Ishikawa (cell line): Measurements from ENCODE around the gene GRIN1.
A peak's percentile ranks its signal among the peaks of the same experiment; 100 is the strongest.

ENCODE experiments used
- CEBPB ChIP-seq: IDR thresholded peaks from 2 replicates; pipeline ENCODE4 v1.6.1; 2012
- CREB1 ChIP-seq: IDR thresholded peaks from 2 replicates; pipeline ENCODE4 v1.6.1; 2012; ENCODE audit warnings: low read depth
- EGR1 ChIP-seq: IDR thresholded peaks from 2 replicates; pipeline ENCODE4 v1.6.1; 2012
- EP300 ChIP-seq: IDR thresholded peaks from 2 replicates; pipeline ENCODE4 v1.6.1; 2012; ENCODE audit warnings: borderline replicate concordance
- FOXM1 ChIP-seq: IDR thresholded peaks from 2 replicates; pipeline ENCODE4 v1.6.1; 2012; ENCODE audit warnings: low read depth, borderline replicate concordance
- NFIC ChIP-seq: IDR thresholded peaks from 2 replicates; pipeline ENCODE4 v1.6.1; 2012
- RAD21 ChIP-seq: IDR thresholded peaks from 2 replicates; pipeline ENCODE4 v1.6.1; 2012; ENCODE audit warnings: low read depth
- TAF1 ChIP-seq: IDR thresholded peaks from 2 replicates; pipeline ENCODE4 v1.6.1; 2012; ENCODE audit warnings: low read depth, mild to moderate bottlenecking
- TCF12 ChIP-seq: IDR thresholded peaks from 2 replicates; pipeline ENCODE4 v1.6.1; 2012; ENCODE audit warnings: low read depth
- TEAD4 ChIP-seq: IDR thresholded peaks from 2 replicates; pipeline ENCODE4 v1.6.1; 2012
- YY1 ChIP-seq: IDR thresholded peaks from 2 replicates; pipeline ENCODE4 v1.6.1; 2012; ENCODE audit warnings: low read depth
- ZBTB7A ChIP-seq: IDR thresholded peaks from 2 replicates; pipeline ENCODE4 v1.6.1; 2012; ENCODE audit warnings: low read depth
- TF ChIP-seq, protein P1 (sequence below): IDR thresholded peaks from 2 replicates; pipeline ENCODE4 v1.6.1; 2012
- TF ChIP-seq, protein P2 (sequence below): IDR thresholded peaks from 2 replicates; pipeline ENCODE4 v1.6.1; 2012
- TF ChIP-seq, protein P3 (sequence below): IDR thresholded peaks from 2 replicates; pipeline ENCODE4 v1.6.1; 2012; ENCODE audit warnings: low read depth, mild to moderate bottlenecking

Gene GRIN1

DNA sequence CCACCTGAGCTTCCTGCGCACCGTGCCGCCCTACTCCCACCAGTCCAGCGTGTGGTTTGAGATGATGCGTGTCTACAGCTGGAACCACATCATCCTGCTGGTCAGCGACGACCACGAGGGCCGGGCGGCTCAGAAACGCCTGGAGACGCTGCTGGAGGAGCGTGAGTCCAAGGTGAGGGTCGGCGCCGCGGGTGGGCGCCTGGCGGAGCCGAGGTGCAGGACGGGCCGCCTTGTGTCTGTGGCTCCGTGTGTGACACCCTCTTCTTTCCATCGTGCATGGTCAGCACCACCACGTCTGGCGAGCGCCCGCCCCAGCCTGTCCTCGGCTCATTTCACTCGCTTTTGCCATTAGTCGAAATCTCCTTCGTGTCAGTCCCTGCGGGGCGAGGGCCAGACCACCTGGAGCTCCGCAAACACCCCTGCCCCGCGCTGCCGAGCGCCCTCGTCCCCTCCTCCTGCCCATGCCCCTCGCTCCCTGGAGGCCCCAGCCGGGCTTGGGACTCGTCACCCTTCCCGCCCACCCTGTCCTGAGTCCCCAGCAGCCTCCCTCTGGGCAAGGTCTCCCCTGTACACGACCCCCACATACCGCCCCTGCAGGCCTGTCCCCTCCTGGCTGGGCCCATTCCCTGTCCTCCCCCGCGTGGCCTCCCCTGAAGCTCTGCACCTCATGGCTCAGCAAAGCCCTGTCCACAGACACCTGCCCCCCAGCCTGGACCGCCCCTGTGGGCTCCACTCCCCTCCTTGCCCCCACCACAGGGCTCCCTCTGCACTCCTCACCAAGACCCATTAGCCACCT lies 7.0 kb downstream of the GRIN1 start:
- TF ChIP-seq RAD21 (no peak), TCF12 (no peak), EP300 (no peak), NFIC (no peak), CREB1 (no peak)
- TF ChIP-seq, protein P1, sequence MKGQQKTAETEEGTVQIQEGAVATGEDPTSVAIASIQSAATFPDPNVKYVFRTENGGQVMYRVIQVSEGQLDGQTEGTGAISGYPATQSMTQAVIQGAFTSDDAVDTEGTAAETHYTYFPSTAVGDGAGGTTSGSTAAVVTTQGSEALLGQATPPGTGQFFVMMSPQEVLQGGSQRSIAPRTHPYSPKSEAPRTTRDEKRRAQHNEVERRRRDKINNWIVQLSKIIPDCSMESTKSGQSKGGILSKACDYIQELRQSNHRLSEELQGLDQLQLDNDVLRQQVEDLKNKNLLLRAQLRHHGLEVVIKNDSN: no peak
- TF ChIP-seq, protein P2, sequence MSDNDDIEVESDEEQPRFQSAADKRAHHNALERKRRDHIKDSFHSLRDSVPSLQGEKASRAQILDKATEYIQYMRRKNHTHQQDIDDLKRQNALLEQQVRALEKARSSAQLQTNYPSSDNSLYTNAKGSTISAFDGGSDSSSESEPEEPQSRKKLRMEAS: 0 out of 2 replicates have a peak, but pooled peaks have one; percentile 19
- TF ChIP-seq, protein P3, sequence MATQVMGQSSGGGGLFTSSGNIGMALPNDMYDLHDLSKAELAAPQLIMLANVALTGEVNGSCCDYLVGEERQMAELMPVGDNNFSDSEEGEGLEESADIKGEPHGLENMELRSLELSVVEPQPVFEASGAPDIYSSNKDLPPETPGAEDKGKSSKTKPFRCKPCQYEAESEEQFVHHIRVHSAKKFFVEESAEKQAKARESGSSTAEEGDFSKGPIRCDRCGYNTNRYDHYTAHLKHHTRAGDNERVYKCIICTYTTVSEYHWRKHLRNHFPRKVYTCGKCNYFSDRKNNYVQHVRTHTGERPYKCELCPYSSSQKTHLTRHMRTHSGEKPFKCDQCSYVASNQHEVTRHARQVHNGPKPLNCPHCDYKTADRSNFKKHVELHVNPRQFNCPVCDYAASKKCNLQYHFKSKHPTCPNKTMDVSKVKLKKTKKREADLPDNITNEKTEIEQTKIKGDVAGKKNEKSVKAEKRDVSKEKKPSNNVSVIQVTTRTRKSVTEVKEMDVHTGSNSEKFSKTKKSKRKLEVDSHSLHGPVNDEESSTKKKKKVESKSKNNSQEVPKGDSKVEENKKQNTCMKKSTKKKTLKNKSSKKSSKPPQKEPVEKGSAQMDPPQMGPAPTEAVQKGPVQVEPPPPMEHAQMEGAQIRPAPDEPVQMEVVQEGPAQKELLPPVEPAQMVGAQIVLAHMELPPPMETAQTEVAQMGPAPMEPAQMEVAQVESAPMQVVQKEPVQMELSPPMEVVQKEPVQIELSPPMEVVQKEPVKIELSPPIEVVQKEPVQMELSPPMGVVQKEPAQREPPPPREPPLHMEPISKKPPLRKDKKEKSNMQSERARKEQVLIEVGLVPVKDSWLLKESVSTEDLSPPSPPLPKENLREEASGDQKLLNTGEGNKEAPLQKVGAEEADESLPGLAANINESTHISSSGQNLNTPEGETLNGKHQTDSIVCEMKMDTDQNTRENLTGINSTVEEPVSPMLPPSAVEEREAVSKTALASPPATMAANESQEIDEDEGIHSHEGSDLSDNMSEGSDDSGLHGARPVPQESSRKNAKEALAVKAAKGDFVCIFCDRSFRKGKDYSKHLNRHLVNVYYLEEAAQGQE: peak; percentile 76

DNA sequence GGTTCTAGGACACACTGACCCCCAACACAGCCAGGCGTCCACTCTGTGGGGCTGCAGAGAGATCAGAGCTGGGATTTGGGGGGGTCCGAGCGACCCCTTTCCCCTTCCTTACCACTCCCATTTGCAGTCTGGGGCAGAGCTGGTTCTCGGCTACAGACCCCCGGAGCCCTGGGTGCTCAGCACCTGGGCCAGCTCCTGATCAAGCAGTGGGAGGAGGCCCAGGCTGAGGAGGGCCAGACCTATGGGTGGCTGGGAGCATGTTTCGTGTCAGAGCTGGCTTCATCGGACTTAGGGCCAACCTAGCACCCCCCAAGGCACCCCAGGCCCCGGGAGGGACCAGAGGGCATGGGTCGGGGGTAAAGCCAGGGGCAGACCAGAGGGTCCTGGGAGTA lies 7.6 kb downstream of the GRIN1 start:
- no peak for TF ChIP-seq CREB1
- TF ChIP-seq, protein P3: peak; percentile 85

DNA sequence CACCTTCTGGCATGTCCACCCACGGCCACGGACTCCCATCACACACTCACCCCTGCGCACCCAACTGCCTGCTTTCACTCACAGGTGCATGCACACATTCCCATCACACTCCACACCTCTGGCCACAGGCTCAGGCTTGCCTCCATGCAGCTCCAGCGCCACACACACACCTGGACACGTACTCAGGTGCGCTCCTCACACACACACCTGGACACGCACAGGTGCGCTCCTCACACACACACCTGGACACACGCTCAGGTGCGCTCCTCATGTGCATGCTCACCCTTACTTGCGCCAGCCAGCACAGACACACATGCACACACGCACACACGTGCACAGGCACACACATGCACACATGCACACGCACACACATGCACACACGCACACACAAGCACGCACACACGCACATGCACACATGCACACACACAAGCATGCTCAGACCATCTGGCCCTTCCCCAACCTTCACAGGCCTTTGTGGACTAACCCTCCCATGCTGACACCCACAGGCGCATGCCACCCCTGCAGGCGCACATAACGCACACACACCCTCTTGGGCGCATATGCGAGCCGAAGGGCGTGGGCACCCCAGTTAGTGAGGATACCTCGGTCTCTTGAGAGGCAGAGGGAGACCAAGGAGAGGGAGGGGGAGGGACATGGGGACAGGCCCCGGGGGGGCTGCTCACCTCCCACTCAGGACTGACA lies 8.3 kb downstream of the GRIN1 start:
- TF ChIP-seq TCF12 (no peak), RAD21 (no peak), FOXM1 (no peak), YY1 (no peak), EP300 (no peak), CREB1 (no peak), NFIC (no peak)
- TF ChIP-seq, protein P1: no peak

DNA sequence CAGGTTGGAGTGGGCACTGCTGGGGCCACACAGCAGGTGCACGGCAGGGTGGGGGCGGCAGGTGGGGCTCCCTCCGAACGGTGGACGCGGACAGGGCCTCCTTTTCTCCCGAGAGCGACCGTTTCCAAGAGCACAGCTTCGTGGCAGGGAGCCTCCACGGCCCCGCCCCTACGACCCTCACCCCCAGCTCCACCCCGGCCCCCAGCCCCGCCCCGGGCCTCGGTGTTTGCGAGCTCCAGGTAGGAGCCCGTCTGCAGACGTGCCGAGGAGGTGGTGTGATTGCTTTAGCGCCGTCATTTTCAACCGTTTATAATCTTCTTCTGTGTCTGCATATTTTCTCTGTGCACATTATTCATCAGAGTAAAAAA lies 8.8 kb downstream of the GRIN1 start:
- TF ChIP-seq CEBPB (no peak), EGR1 (no peak), YY1 (no peak), FOXM1 (no peak)

DNA sequence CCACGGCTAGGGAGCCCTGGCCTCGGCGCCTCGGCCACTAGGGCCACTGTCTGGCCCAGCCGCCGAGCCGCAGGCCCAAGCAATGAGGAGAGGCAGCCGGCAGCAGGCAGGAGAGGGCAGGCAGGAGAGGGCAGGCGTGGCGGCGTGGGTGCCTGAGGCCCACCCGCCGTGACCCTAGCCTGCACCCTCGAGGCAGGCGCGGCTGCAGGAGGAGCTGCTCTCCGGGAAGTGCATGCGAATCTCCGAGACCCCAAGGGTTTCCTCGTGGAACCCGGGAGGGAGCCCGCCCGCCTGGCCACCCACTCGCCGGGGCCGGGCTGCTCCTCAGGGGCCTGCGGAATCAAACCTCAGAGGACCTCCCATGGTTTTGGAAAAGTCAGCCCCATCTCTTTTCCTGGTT lies 9.3 kb downstream of the GRIN1 start:
- TF ChIP-seq, protein P2: no peak

DNA sequence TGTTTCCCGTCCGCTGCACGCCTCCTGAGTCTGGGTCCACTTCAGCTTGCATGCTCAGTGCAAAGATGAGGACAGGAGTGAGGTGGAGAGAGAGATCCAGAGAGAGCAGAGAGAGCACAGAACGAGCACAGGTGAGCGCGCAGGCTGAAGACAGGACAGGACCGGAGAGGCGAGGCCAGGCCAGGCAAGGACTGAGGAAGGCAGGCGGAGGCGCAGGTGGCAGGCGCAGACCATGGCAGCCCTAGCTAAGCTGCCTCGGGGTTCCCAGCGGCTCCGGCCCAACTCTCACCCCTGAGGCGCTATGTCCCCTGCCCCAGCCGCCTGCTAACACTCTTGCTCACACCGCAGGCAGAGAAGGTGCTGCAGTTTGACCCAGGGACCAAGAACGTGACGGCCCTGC lies 9.7 kb downstream of the GRIN1 start:
- no peak for TF ChIP-seq ZBTB7A
- TF ChIP-seq, protein P2: no peak
- no peak for TF ChIP-seq EP300
- TF ChIP-seq YY1: no peak
- TF ChIP-seq CREB1: no peak
- TF ChIP-seq, protein P3: no peak
- no peak for TF ChIP-seq FOXM1
- TF ChIP-seq NFIC: no peak
- no peak for TF ChIP-seq EGR1
- TF ChIP-seq TEAD4: no peak
- TF ChIP-seq, protein P1: no peak
- no peak for TF ChIP-seq TAF1
- no peak for TF ChIP-seq TCF12
- no peak for TF ChIP-seq CEBPB
- TF ChIP-seq RAD21: no peak
